ENCODE data around the gene EPHB2. TPM values are rescaled to one million over a fixed set of nuclear protein-coding genes. Genes with fewer than 3 reads are reported as not detected.

The EPHB2 gene
- total RNA-seq, 1 experiment from 2014 or later = 18.5 TPM

DNA sequence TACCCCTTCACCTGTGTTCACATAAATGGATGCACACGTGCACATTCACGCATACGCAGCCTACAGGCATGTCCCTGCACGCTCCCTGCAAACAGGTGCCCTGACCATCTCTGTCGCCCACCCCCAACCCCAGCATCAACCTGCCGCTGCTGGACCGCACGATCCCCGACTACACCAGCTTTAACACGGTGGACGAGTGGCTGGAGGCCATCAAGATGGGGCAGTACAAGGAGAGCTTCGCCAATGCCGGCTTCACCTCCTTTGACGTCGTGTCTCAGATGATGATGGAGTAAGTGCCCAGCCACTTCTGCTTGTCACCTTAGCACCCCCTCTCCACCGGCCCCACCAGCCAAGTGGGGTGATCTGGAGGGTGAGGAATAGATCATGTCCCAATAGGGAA, 201.7 kb downstream of the EPHB2 start (continued):
- TF ChIP-seq, protein P1, sequence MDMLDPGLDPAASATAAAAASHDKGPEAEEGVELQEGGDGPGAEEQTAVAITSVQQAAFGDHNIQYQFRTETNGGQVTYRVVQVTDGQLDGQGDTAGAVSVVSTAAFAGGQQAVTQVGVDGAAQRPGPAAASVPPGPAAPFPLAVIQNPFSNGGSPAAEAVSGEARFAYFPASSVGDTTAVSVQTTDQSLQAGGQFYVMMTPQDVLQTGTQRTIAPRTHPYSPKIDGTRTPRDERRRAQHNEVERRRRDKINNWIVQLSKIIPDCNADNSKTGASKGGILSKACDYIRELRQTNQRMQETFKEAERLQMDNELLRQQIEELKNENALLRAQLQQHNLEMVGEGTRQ (CRISPR knock-in tag; IDR thresholded peaks at IDR 0.05) = no peak
- TF ChIP-seq KAT7 (CRISPR knock-in tag; IDR thresholded peaks at IDR 0.05; ENCODE audit: borderline replicate concordance) (no peak), MXD4 (CRISPR knock-in tag; IDR thresholded peaks at IDR 0.05; ENCODE audit: borderline replicate concordance) (no peak)
- TF ChIP-seq, protein P2, sequence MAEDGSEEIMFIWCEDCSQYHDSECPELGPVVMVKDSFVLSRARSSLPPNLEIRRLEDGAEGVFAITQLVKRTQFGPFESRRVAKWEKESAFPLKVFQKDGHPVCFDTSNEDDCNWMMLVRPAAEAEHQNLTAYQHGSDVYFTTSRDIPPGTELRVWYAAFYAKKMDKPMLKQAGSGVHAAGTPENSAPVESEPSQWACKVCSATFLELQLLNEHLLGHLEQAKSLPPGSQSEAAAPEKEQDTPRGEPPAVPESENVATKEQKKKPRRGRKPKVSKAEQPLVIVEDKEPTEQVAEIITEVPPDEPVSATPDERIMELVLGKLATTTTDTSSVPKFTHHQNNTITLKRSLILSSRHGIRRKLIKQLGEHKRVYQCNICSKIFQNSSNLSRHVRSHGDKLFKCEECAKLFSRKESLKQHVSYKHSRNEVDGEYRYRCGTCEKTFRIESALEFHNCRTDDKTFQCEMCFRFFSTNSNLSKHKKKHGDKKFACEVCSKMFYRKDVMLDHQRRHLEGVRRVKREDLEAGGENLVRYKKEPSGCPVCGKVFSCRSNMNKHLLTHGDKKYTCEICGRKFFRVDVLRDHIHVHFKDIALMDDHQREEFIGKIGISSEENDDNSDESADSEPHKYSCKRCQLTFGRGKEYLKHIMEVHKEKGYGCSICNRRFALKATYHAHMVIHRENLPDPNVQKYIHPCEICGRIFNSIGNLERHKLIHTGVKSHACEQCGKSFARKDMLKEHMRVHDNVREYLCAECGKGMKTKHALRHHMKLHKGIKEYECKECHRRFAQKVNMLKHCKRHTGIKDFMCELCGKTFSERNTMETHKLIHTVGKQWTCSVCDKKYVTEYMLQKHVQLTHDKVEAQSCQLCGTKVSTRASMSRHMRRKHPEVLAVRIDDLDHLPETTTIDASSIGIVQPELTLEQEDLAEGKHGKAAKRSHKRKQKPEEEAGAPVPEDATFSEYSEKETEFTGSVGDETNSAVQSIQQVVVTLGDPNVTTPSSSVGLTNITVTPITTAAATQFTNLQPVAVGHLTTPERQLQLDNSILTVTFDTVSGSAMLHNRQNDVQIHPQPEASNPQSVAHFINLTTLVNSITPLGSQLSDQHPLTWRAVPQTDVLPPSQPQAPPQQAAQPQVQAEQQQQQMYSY (CRISPR knock-in tag; IDR thresholded peaks at IDR 0.05) = no peak
- TF ChIP-seq, protein P3, sequence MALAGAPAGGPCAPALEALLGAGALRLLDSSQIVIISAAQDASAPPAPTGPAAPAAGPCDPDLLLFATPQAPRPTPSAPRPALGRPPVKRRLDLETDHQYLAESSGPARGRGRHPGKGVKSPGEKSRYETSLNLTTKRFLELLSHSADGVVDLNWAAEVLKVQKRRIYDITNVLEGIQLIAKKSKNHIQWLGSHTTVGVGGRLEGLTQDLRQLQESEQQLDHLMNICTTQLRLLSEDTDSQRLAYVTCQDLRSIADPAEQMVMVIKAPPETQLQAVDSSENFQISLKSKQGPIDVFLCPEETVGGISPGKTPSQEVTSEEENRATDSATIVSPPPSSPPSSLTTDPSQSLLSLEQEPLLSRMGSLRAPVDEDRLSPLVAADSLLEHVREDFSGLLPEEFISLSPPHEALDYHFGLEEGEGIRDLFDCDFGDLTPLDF (CRISPR knock-in tag; IDR thresholded peaks at IDR 0.05) = no peak
- TF ChIP-seq, protein P4, sequence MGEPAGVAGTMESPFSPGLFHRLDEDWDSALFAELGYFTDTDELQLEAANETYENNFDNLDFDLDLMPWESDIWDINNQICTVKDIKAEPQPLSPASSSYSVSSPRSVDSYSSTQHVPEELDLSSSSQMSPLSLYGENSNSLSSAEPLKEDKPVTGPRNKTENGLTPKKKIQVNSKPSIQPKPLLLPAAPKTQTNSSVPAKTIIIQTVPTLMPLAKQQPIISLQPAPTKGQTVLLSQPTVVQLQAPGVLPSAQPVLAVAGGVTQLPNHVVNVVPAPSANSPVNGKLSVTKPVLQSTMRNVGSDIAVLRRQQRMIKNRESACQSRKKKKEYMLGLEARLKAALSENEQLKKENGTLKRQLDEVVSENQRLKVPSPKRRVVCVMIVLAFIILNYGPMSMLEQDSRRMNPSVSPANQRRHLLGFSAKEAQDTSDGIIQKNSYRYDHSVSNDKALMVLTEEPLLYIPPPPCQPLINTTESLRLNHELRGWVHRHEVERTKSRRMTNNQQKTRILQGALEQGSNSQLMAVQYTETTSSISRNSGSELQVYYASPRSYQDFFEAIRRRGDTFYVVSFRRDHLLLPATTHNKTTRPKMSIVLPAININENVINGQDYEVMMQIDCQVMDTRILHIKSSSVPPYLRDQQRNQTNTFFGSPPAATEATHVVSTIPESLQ (CRISPR knock-in tag; IDR thresholded peaks at IDR 0.05) = no peak

DNA sequence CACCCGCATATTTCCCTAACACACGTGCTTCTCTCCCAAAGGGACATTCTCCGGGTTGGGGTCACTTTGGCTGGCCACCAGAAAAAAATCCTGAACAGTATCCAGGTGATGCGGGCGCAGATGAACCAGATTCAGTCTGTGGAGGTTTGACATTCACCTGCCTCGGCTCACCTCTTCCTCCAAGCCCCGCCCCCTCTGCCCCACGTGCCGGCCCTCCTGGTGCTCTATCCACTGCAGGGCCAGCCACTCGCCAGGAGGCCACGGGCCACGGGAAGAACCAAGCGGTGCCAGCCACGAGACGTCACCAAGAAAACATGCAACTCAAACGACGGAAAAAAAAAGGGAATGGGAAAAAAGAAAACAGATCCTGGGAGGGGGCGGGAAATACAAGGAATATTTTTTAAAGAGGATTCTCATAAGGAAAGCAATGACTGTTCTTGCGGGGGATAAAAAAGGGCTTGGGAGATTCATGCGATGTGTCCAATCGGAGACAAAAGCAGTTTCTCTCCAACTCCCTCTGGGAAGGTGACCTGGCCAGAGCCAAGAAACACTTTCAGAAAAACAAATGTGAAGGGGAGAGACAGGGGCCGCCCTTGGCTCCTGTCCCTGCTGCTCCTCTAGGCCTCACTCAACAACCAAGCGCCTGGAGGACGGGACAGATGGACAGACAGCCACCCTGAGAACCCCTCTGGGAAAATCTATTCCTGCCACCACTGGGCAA, 202.9 kb downstream of the EPHB2 start:
- Mint-ChIP-seq H3K36me3 (no peaks in the 10 kb centered on the region), H3K4me3 (no peak overlapping the region), H3K9me3 (no peaks in the 10 kb centered on the region), H3K27ac (no peak overlapping the region), H3K4me1 (no peaks in the 10 kb centered on the region), H3K27me3 (ENCODE audit: low read depth) (no peaks in the 10 kb centered on the region)
- no peak for ATAC-seq
- POLR2A ChIA-PET = no interaction called here
- TF ChIP-seq, protein P5, sequence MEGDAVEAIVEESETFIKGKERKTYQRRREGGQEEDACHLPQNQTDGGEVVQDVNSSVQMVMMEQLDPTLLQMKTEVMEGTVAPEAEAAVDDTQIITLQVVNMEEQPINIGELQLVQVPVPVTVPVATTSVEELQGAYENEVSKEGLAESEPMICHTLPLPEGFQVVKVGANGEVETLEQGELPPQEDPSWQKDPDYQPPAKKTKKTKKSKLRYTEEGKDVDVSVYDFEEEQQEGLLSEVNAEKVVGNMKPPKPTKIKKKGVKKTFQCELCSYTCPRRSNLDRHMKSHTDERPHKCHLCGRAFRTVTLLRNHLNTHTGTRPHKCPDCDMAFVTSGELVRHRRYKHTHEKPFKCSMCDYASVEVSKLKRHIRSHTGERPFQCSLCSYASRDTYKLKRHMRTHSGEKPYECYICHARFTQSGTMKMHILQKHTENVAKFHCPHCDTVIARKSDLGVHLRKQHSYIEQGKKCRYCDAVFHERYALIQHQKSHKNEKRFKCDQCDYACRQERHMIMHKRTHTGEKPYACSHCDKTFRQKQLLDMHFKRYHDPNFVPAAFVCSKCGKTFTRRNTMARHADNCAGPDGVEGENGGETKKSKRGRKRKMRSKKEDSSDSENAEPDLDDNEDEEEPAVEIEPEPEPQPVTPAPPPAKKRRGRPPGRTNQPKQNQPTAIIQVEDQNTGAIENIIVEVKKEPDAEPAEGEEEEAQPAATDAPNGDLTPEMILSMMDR (IDR thresholded peaks at IDR 0.05) = no peak
- TF ChIP-seq FOXK1 (CRISPR knock-in tag; IDR thresholded peaks at IDR 0.05) (no peak), OVOL2 (CRISPR knock-in tag; IDR thresholded peaks at IDR 0.05; ENCODE audit: borderline replicate concordance) (no peak)
- TF ChIP-seq, protein P6, sequence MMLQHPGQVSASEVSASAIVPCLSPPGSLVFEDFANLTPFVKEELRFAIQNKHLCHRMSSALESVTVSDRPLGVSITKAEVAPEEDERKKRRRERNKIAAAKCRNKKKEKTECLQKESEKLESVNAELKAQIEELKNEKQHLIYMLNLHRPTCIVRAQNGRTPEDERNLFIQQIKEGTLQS (CRISPR knock-in tag; conservative IDR thresholded peaks at IDR 0.05) = no peak
- TF ChIP-seq, protein P7, sequence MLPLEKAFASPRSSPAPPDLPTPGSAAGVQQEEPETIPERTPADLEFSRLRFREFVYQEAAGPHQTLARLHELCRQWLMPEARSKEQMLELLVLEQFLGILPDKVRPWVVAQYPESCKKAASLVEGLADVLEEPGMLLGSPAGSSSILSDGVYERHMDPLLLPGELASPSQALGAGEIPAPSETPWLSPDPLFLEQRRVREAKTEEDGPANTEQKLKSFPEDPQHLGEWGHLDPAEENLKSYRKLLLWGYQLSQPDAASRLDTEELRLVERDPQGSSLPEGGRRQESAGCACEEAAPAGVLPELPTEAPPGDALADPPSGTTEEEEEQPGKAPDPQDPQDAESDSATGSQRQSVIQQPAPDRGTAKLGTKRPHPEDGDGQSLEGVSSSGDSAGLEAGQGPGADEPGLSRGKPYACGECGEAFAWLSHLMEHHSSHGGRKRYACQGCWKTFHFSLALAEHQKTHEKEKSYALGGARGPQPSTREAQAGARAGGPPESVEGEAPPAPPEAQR (CRISPR knock-in tag; IDR thresholded peaks at IDR 0.05) = no peak
- TF ChIP-seq, protein P8, sequence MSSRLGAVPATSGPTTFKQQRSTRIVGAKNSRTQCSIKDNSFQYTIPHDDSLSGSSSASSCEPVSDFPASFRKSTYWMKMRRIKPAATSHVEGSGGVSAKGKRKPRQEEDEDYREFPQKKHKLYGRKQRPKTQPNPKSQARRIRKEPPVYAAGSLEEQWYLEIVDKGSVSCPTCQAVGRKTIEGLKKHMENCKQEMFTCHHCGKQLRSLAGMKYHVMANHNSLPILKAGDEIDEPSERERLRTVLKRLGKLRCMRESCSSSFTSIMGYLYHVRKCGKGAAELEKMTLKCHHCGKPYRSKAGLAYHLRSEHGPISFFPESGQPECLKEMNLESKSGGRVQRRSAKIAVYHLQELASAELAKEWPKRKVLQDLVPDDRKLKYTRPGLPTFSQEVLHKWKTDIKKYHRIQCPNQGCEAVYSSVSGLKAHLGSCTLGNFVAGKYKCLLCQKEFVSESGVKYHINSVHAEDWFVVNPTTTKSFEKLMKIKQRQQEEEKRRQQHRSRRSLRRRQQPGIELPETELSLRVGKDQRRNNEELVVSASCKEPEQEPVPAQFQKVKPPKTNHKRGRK (CRISPR knock-in tag; IDR thresholded peaks at IDR 0.05; ENCODE audit: borderline replicate concordance) = no peak
- TF ChIP-seq, protein P9, sequence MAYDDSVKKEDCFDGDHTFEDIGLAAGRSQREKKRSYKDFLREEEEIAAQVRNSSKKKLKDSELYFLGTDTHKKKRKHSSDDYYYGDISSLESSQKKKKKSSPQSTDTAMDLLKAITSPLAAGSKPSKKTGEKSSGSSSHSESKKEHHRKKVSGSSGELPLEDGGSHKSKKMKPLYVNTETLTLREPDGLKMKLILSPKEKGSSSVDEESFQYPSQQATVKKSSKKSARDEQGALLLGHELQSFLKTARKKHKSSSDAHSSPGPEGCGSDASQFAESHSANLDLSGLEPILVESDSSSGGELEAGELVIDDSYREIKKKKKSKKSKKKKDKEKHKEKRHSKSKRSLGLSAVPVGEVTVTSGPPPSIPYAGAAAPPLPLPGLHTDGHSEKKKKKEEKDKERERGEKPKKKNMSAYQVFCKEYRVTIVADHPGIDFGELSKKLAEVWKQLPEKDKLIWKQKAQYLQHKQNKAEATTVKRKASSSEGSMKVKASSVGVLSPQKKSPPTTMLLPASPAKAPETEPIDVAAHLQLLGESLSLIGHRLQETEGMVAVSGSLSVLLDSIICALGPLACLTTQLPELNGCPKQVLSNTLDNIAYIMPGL (CRISPR knock-in tag; IDR thresholded peaks at IDR 0.05) = no peak
- DNase-seq (ENCODE audit: low spot score) = peak; percentile 26
- CTCF ChIA-PET = no interaction called here
